Measurements from ENCODE around the gene CDH15.
"Not testable (repeated sequence)": the region's sequence is repeated elsewhere in the genome, so short reads cannot be mapped to it uniquely, and the experiment has no call there.

Gene CDH15

DNA sequence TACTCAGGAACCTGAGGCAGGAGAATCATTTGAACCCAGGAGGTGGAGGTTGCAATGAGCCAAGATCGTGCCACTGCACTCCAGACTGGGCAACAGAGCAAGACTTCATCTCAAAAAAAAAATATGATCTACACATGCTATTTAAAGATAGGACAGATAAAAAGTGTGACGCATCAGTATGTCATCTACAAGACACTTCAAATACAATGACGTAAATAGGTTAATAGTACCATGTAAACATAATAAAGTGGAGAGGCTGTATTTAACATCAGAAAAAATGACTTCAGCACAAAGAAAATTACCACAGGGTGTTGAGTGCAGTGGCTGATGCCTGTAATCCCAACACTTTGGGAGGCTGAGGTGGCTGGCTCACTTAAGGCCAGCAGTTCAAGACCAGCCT, 66.2 kb downstream of the CDH15 start:
- no peak for DNase-seq (ENCODE audit: low read depth)

DNA sequence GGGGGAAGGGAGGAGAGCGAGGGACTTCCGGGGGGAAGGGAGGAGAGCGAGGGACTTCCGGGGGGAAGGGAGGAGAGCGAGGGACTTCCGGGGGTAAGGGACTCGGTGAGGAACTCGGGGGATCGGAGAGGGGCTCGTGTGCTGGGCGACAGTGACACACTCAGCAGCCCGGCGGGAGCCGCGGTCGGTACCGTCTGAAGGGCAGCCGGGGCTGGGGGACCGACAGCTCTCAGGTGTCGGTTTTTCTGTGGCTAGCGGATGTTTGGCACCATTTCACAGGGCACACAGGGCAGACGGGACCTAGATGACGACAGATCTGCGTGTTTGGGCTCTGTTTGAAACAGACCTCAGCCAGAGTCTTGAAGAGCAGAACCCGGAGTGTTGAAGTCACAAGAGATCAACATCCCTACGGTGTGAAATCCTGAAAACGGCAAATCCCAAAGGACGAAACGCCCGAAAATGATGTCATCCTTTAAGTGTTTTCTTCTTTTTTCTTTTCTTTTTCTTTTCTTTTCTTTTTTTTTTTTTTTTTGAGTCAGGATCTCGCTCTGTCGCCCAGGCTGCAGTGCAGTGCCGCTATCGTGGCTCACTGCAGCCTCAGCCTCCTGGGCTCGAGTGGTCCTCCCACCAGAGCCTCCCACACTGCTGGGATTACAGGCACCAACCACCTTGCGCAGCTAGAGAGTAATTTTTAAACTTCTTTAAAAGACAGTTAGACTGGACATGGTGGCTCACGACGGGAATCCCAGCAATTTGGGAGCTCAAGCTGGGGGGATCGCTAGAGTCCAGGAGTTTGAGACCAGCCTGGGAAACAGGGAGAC, 69.8 kb downstream of the CDH15 start:
- DNase-seq (ENCODE audit: low read depth) = peak; percentile 47

DNA sequence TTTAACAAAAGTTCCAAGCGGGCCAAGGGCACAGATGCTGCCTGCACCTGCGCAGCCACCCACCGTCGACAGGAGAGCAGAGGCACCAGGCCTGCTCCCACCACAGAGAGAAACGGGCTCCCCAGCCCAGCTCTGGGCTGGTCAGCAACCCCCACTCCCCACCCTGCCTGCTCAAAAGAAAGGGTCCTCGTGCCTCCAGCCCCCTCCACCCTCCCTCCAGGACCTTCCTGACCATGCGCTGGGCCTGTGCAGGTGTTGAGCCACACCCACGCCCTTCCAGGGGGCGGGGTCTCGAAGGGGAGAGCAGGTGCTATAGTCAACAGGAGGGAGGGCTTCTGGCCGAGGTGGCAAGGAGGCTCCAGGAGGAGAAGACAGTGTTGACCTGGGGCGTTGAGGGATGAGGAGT, 71.2 kb downstream of the CDH15 start:
- no peak for DNase-seq (ENCODE audit: low read depth)

DNA sequence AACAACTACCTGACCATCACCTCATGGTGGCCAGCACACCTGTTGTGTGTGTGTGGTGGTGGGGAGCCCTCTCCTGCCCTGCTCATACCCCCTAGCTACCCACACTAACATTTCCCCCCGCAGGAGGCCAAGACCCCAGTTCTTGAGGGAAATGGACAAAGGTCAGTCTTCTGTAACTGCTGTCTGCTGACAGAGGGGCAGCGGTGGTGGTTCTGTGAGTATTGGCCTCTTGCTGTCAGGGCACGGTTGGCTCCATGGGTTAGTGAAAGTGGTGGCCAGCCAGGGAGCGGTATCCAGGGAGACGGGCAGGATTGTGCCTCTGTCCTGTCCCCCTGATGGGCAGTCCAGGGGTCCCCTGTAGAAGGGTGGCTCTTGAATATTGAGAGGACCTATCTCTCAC, 72.1 kb downstream of the CDH15 start:
- DNase-seq (ENCODE audit: low read depth) = no peak

DNA sequence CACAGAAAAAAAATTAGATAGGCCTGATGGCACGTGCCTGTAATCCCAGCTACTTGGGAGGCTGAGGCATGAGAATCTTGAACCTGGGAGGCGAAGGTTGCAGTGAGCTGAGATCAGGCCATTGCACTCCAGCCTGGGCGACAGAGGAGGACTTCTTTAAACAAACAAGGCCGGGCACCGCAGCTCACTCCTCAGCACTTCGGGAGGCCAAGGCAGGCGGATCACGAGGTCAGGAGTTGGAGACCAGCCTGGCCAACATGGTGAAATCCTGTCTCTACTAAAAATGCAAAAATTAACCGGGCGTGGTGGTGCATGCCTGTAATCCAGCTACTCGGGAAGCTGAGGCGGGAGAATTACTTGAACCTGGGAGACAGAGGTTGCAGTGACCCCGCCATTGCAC, 72.7 kb downstream of the CDH15 start:
- DNase-seq (ENCODE audit: low read depth) = not testable (repeated sequence)

DNA sequence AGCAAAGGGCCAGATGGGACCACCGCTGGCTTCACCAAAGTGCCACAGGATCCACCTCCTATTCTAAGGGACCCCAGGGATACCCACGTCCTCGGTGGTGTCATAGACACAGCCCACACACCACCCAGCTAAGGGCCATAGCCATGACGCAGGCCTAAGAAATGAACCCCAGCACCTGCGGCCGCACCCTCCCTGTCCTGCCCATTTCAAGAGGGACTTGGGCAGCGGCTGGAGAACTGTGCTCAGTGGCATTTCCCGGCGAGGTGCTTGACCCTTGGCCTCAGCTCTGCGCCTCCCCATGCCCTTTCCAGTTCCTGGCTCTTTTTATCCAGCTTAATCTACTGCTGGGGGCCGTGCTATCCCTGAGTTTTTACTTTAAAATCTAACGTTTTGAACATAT, 73.2 kb downstream of the CDH15 start:
- no peak for DNase-seq (ENCODE audit: low read depth)
